K562 (cell line): Measurements from ENCODE around the gene SND1. TPM values are rescaled to one million over a fixed set of nuclear protein-coding genes. Genes with fewer than 3 reads are reported as not detected.
"Not testable (repeated sequence)": the region's sequence is repeated elsewhere in the genome, so short reads cannot be mapped to it uniquely, and the experiment has no call there.

Source experiments
- ATAC-seq: fragments of 200-7000 bp; cut with Tn5 transposase; 3 replicates; pipeline ENCODE4 v1.9.1; 2020; ENCODE audit warnings: moderate library complexity
- BruUV-seq: library from RNA; stranded (reverse); fragments of 400-500 nt; replicated peaks from 2 replicates; lab custom pipeline; 2021; lab: Mats Ljungman, UMichigan
- CTCF ChIA-PET: fragments of 300-600 bp; formaldehyde crosslinking; extraction: SDS; loops from one replicate; lab custom pipeline; 2021; ENCODE audit warnings: low intra/inter-chr PET ratio; lab: Yijun Ruan, JAX
- POLR2A ChIA-PET: fragments of 300-600, 350-650 bp; sonication (Branson Sonifier 250); formaldehyde crosslinking; extraction: SDS; loops from one replicate; lab custom pipeline; 2021; ENCODE audit warnings: antibody characterized with exemption, inconsistent platforms; lab: Yijun Ruan, JAX
- DNase-seq, 4 experiments: peaks; one replicate each; pipeline versions ENCODE4 v3.0.0 to v3.0.0-alpha.2; 2011 to 2018; ENCODE audit warnings: low spot score in 3 of 4, mixed read lengths in 3 of 4; ENCODE audit errors: extremely low read depth in 1 of 4
- FAIRE-seq: peaks from 2 replicates; lab custom pipeline; 2011; peaks lifted over from hg19 to GRCh38; lab: Jason Lieb, UNC
- H2AFZ ChIP-seq: 2 replicates; pipeline ENCODE4 v1.6.0; 2011; ENCODE audit warnings: low read depth, low read length, control low read depth, inconsistent platforms
- H3K27ac ChIP-seq: fragments of 200-600 bp; 3 replicates; pipeline ENCODE4 v1.8.0; 2011; ENCODE audit warnings: low read depth, mild to moderate bottlenecking, control low read depth, inconsistent platforms, low read length, moderate library complexity, mixed read lengths; ENCODE audit errors: extremely low read depth
- H3K27me3 ChIP-seq, 2 experiments: fragments of 300-600 bp in 1 of 2; 2 replicates in 1 of 2; 3 replicates in 1 of 2; pipeline versions ENCODE4 v1.6.0 to v1.8.0; 2011; ENCODE audit warnings: inconsistent platforms in 2 of 2, low read length in 2 of 2, mild to moderate bottlenecking in 1 of 2, mixed read lengths in 1 of 2, moderate library complexity in 1 of 2; ENCODE audit not compliant: control insufficient read depth in 2 of 2, insufficient read depth in 2 of 2
- H3K36me3 ChIP-seq: fragments of 300-600 bp; 3 replicates; pipeline ENCODE4 v1.8.0; 2011; ENCODE audit warnings: mild to moderate bottlenecking, low read length, inconsistent platforms; ENCODE audit not compliant: control insufficient read depth, insufficient read depth
- H3K4me1 ChIP-seq, 2 experiments: fragments of 200-600 bp in 1 of 2; replicated peaks in 1 of 2; 2 replicates in 1 of 2; 3 replicates in 1 of 2; pipeline versions ENCODE4 v1.5.1 to v1.8.0; 2011; ENCODE audit warnings: inconsistent platforms in 2 of 2, low read length in 2 of 2, mild to moderate bottlenecking in 1 of 2, mixed read lengths in 1 of 2, moderate library complexity in 1 of 2; ENCODE audit not compliant: control insufficient read depth in 2 of 2, insufficient read depth in 2 of 2
- H3K4me2 ChIP-seq: 2 replicates; pipeline ENCODE4 v1.6.1; 2011; ENCODE audit warnings: low read length, control low read depth, inconsistent platforms, mixed read lengths; ENCODE audit not compliant: insufficient read depth
- H3K4me3 ChIP-seq: fragments of 200-600 bp; sonication (generic), shearing (Covaris generic); 2 replicates; pipeline ENCODE4 v1.5.1; 2016; ENCODE audit warnings: control low read depth, inconsistent platforms
- H3K79me2 ChIP-seq: fragments of 200-600 bp; 3 replicates; pipeline ENCODE4 v1.8.0; 2011; ENCODE audit warnings: low read length, inconsistent platforms; ENCODE audit not compliant: control insufficient read depth, insufficient read depth
- H3K9ac ChIP-seq, 2 experiments: 2 replicates each; pipeline versions ENCODE4 v1.6.0 to v1.6.1; 2011; ENCODE audit warnings: low read depth in 2 of 2, low read length in 2 of 2, control low read depth in 1 of 2, inconsistent platforms in 1 of 2, mild to moderate bottlenecking in 1 of 2, mixed read lengths in 1 of 2; ENCODE audit not compliant: insufficient read depth in 1 of 2
- H3K9me1 ChIP-seq: one replicate; pipeline ENCODE4 v1.6.0; 2011; ENCODE audit warnings: inconsistent platforms, mild to moderate bottlenecking, low read length, moderate library complexity; ENCODE audit not compliant: control insufficient read depth, insufficient read depth
- H3K9me3 ChIP-seq: replicated peaks from 2 replicates; pipeline ENCODE4 v1.5.1; 2011; ENCODE audit warnings: low read depth, low read length, inconsistent platforms; ENCODE audit not compliant: control insufficient read depth, insufficient read depth
- H4K20me1 ChIP-seq: replicated peaks from 2 replicates; pipeline ENCODE4 v1.6.1; 2011; ENCODE audit warnings: low read length, inconsistent platforms, mixed read lengths; ENCODE audit not compliant: control insufficient read depth, insufficient read depth
- MED1 ChIP-seq: sonication (generic); formaldehyde crosslinking; IDR thresholded peaks from 2 replicates; pipeline ENCODE4 v1.8.1; 2023; ENCODE audit warnings: missing genetic modification reagents, borderline replicate concordance
- PRPF4 ChIP-seq: fragments of 200-400 bp; formaldehyde crosslinking; IDR thresholded peaks from one replicate; pipeline ENCODE4 v1.6.1; 2017; ENCODE audit warnings: low read length, low read depth, mild to moderate bottlenecking; ENCODE audit not compliant: insufficient read depth, poor library complexity, severe bottlenecking
- SRSF7 ChIP-seq: fragments of 200-400 bp; formaldehyde crosslinking; optimal IDR thresholded peaks from 2 replicates; pipeline ENCODE3; 2017; ENCODE audit warnings: mild to moderate bottlenecking, low read depth, low read length
- TEAD4 ChIP-seq, 2 experiments: sonication (generic) in 1 of 2; formaldehyde crosslinking in 1 of 2; IDR thresholded peaks; 2 replicates each; pipeline versions ENCODE4 v1.6.1 to v1.8.0; 2012 to 2022; ENCODE audit warnings: borderline replicate concordance in 1 of 2, inconsistent platforms in 1 of 2, low read length in 1 of 2, mild to moderate bottlenecking in 1 of 2, missing genetic modification reagents in 1 of 2
- ZNF133 ChIP-seq: fragments of 250-450 bp; sonication (Bioruptor Pico); IDR thresholded peaks from 2 replicates; pipeline ENCODE4 v1.4.0; 2020; ENCODE audit warnings: mild to moderate bottlenecking
- WGBS: fragments of 100-300 bp; shearing (Covaris generic); methylation state at CpG from one replicate; pipeline ENCODE4 v1.1.6; 2016; ENCODE audit warnings: low coverage, mixed read lengths; ENCODE audit not compliant: insufficient coverage; ENCODE audit errors: missing lambda C conversion rate; 5-methylcytosine and 5-hydroxymethylcytosine counted together
- in situ Hi-C: fragments of 300-500 bp; cut with MboI; formaldehyde crosslinking; loops from 4 replicates; pipeline ENCODE4 v1.15.0; 2018; ENCODE audit warnings: inconsistent platforms, mixed read lengths
- intact Hi-C: fragments of 100-400 bp; cut with micrococcal nuclease; formaldehyde crosslinking; loops from 2 replicates; pipeline ENCODE4 v1.14.2; 2022
- polyA plus RNA-seq, 8 experiments: library from polyadenylated mRNA; depleted of rRNA in 4 of 8; stranded (reverse) in 5 of 8; unstranded in 3 of 8; fragments of >200 nt; fragmentation: Nextera tagmentation in 2 of 8; fragmentation: Illumina TruSeq in 1 of 8; extraction: Ambion mirVana in 2 of 8; extraction: Trizol in 1 of 8; gene quantifications; 2 replicates each; pipeline versions ENCODE4 v1.2.1 to v1.2.3, GENCODE V29; 2011 to 2014; ENCODE audit warnings: inconsistent platforms in 1 of 8, missing spikeins in 1 of 8
- total RNA-seq, 7 experiments: library from RNA; depleted of rRNA in 6 of 7; stranded (reverse); fragments of >200 nt in 6 of 7; fragmentation: Illumina TruSeq in 2 of 7; extraction: Trizol in 2 of 7; gene quantifications; 2 replicates each; pipeline versions ENCODE4 v1.2.1 to v1.2.3, GENCODE V29; 2011 to 2021; ENCODE audit warnings: low replicate concordance in 1 of 7

SND1 gene
- total and polyA plus RNA-seq, 9 of the 15 experiments (the other 6 are each of a cell fraction or from before 2014, with no cell fraction given): 46.5 to 307 (median 191) TPM

- no peak for TF ChIP-seq TEAD4 (IDR thresholded peaks at IDR 0.05; ENCODE audit: low read length)
- TF ChIP-seq TEAD4 (CRISPR knock-in tag; IDR thresholded peaks at IDR 0.05; ENCODE audit: borderline replicate concordance): no peak
- no peak for TF ChIP-seq MED1
- TF ChIP-seq SRSF7: no peak
- no peak for TF ChIP-seq ZNF133
- no peak for TF ChIP-seq PRPF4
Measured at GRCh38 chr7:127674361-127674760, 22.4 kb downstream of the SND1 start (continued).

- H2AFZ ChIP-seq, BruUV-seq, DNase-seq, H3K4me2 ChIP-seq, H3K27ac ChIP-seq, FAIRE-seq, H3K9ac ChIP-seq, H3K9me1 ChIP-seq, ATAC-seq, H3K27me3 ChIP-seq, H3K9me3 ChIP-seq, H3K4me3 ChIP-seq, CTCF ChIA-PET, H3K4me1 ChIP-seq, in situ Hi-C loops, intact Hi-C loops: not testable (repeated sequence)
- H3K79me2 ChIP-seq: peaks cover 97% of the 10 kb centered on the region
- WGBS: 95% methylated on average over 4 of the region's 4 CpGs
- H4K20me1 ChIP-seq: peaks cover 21% of the 10 kb centered on the region; the same call in 1 of the 2 replicates
- POLR2A ChIA-PET: interaction anchor here (0.6 to 2.5 kb wide), 4 partner anchors 9 to 23 kb away, joined by 4 to 11 read pairs (median 8); no protein-coding TSS in a partner anchor
- H3K36me3 ChIP-seq: peaks cover 80% of the 10 kb centered on the region
Measured at GRCh38 chr7:127674923-127675322, 22.9 kb downstream of the SND1 start.
